ENCODE measurements around the gene BCL2L14.
"Not testable (repeated sequence)": the region's sequence is repeated elsewhere in the genome, so short reads cannot be mapped to it uniquely, and the experiment has no call there.

The BCL2L14 gene

GRCh38 chr12:12110923-12111555, 40.3 kb downstream of the BCL2L14 start:
- not testable (repeated sequence) for DNase-seq

- no peak for DNase-seq
Observed at GRCh38 chr12:12115514-12115913, 44.8 kb downstream of the BCL2L14 start.

GRCh38 chr12:12116677-12117076, 45.9 kb downstream of the BCL2L14 start:
- no peak for DNase-seq

- no peak for DNase-seq
Observed at GRCh38 chr12:12121061-12121460, 50.3 kb downstream of the BCL2L14 start.

- DNase-seq = no peak
Observed at GRCh38 chr12:12123036-12123604, 52.4 kb downstream of the BCL2L14 start.

GRCh38 chr12:12126551-12126950, 55.8 kb downstream of the BCL2L14 start:
- DNase-seq = no peak

GRCh38 chr12:12127304-12127703, 56.6 kb downstream of the BCL2L14 start:
- no peak for DNase-seq

- no peak for DNase-seq
Observed at GRCh38 chr12:12128670-12129069, 57.9 kb downstream of the BCL2L14 start.

GRCh38 chr12:12133259-12133658, 62.5 kb downstream of the BCL2L14 start:
- DNase-seq = no peak

GRCh38 chr12:12133785-12134184, 63.0 kb downstream of the BCL2L14 start:
- no peak for DNase-seq

- no peak for DNase-seq
Observed at GRCh38 chr12:12138203-12139154, 67.7 kb downstream of the BCL2L14 start.

- no peak for DNase-seq
Observed at GRCh38 chr12:12141000-12141399, 70.3 kb downstream of the BCL2L14 start.

- not testable (repeated sequence) for DNase-seq
Observed at GRCh38 chr12:12144531-12144930, 73.8 kb downstream of the BCL2L14 start.

GRCh38 chr12:12147111-12147510, 76.4 kb downstream of the BCL2L14 start:
- DNase-seq = no peak
